ENCODE measurements around the gene ABCA13.

DNA sequence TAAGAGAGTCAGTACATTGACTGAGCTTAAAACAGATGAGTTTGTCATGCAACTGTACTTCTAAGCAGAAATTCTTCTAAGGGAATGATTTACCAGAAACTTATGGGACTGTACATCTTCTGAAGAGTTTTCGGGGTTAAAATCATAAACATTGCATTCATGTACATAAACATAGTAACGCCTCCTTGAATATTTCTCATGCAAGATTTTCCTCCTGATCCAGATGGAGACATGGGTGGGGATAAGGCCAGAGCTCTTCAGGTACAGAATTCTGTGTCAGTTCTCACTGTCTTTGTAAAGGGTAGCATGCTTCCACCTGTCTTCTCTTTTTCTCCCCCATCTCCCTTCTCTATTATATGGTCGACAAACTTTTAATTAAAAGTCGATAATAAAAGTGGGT, 335.3 kb downstream of the ABCA13 start:
- TF ChIP-seq NFE2L2 (IDR thresholded peaks at IDR 0.05; ENCODE audit: low read depth, low read length) (no peak), POLR2A (IDR thresholded peaks at IDR 0.05; ENCODE audit: low read depth, low read length) (no peak), RAD21 (IDR thresholded peaks at IDR 0.05; ENCODE audit: low read length) (no peak), RCOR1 (IDR thresholded peaks at IDR 0.05; ENCODE audit: insufficient replicate concordance, low read length) (no peak)
- TF ChIP-seq, protein P1, sequence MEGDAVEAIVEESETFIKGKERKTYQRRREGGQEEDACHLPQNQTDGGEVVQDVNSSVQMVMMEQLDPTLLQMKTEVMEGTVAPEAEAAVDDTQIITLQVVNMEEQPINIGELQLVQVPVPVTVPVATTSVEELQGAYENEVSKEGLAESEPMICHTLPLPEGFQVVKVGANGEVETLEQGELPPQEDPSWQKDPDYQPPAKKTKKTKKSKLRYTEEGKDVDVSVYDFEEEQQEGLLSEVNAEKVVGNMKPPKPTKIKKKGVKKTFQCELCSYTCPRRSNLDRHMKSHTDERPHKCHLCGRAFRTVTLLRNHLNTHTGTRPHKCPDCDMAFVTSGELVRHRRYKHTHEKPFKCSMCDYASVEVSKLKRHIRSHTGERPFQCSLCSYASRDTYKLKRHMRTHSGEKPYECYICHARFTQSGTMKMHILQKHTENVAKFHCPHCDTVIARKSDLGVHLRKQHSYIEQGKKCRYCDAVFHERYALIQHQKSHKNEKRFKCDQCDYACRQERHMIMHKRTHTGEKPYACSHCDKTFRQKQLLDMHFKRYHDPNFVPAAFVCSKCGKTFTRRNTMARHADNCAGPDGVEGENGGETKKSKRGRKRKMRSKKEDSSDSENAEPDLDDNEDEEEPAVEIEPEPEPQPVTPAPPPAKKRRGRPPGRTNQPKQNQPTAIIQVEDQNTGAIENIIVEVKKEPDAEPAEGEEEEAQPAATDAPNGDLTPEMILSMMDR (conservative IDR thresholded peaks at IDR 0.05; ENCODE audit: low read depth, low read length): no peak
- TF ChIP-seq, protein P2, sequence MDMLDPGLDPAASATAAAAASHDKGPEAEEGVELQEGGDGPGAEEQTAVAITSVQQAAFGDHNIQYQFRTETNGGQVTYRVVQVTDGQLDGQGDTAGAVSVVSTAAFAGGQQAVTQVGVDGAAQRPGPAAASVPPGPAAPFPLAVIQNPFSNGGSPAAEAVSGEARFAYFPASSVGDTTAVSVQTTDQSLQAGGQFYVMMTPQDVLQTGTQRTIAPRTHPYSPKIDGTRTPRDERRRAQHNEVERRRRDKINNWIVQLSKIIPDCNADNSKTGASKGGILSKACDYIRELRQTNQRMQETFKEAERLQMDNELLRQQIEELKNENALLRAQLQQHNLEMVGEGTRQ (IDR thresholded peaks at IDR 0.05; ENCODE audit: low read depth, low read length): no peak
- TF ChIP-seq, protein P3, sequence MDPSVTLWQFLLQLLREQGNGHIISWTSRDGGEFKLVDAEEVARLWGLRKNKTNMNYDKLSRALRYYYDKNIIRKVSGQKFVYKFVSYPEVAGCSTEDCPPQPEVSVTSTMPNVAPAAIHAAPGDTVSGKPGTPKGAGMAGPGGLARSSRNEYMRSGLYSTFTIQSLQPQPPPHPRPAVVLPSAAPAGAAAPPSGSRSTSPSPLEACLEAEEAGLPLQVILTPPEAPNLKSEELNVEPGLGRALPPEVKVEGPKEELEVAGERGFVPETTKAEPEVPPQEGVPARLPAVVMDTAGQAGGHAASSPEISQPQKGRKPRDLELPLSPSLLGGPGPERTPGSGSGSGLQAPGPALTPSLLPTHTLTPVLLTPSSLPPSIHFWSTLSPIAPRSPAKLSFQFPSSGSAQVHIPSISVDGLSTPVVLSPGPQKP (IDR thresholded peaks at IDR 0.05; ENCODE audit: borderline replicate concordance, low read depth, low read length): no peak
